Neural cell (in vitro differentiated cells): ENCODE measurements around the gene NR2C2. TPM values are rescaled to one million over a fixed set of nuclear protein-coding genes. Genes with fewer than 3 reads are reported as not detected.

ENCODE experiments used
- H2AFZ ChIP-seq: fragments of 200-600, 300-800 bp; sonication (generic), shearing (Covaris generic); 2 replicates; pipeline ENCODE4 v1.6.0; 2014; ENCODE audit warnings: low read depth, mild to moderate bottlenecking, antibody characterized with exemption, low read length, moderate library complexity
- H3F3A ChIP-seq: fragments of 200-600 bp; shearing (Covaris generic); 2 replicates; pipeline ENCODE4 v1.6.1; 2016; ENCODE audit warnings: mild to moderate bottlenecking, moderate library complexity, mixed read lengths, antibody characterized with exemption, low read length; ENCODE audit not compliant: insufficient read depth, poor library complexity, severe bottlenecking
- H3K27ac ChIP-seq: fragments of 200-600, 300-800 bp; sonication (generic), shearing (Covaris generic); 2 replicates; pipeline ENCODE4 v1.5.1; 2014; ENCODE audit warnings: mild to moderate bottlenecking, low read length, moderate library complexity
- H3K27me3 ChIP-seq: fragments of 300-800, 200-600 bp; sonication (generic), shearing (Covaris generic); 2 replicates; pipeline ENCODE4 v1.6.0; 2014; ENCODE audit warnings: mild to moderate bottlenecking, low read depth, low read length, moderate library complexity; ENCODE audit not compliant: insufficient read depth
- H3K36me3 ChIP-seq: fragments of 300-800, 200-600 bp; sonication (generic), shearing (Covaris generic); 2 replicates; pipeline ENCODE4 v1.5.1; 2014; ENCODE audit warnings: mild to moderate bottlenecking, antibody characterized with exemption, low read length, moderate library complexity; ENCODE audit not compliant: insufficient read depth
- H3K4me2 ChIP-seq: fragments of 300-800, 200-600 bp; sonication (generic), shearing (Covaris generic); 2 replicates; pipeline ENCODE4 v1.6.0; 2014; ENCODE audit warnings: mild to moderate bottlenecking, low read length
- H3K4me3 ChIP-seq: fragments of 300-800, 200-600 bp; sonication (generic), shearing (Covaris generic); 2 replicates; pipeline ENCODE4 v1.5.1; 2014; ENCODE audit warnings: mild to moderate bottlenecking, low read length, moderate library complexity
- H3K79me2 ChIP-seq: fragments of 200-600 bp; shearing (Covaris generic); replicated peaks from 2 replicates; pipeline ENCODE4 v1.6.0; 2014; ENCODE audit warnings: mild to moderate bottlenecking, low read length, moderate library complexity; ENCODE audit not compliant: insufficient read depth
- H3K9ac ChIP-seq: fragments of 300-800, 200-600 bp; sonication (generic), shearing (Covaris generic); 2 replicates; pipeline ENCODE4 v1.6.1; 2016; ENCODE audit warnings: mild to moderate bottlenecking, low read length, mixed read lengths
- H3K9me2 ChIP-seq: fragments of 200-600 bp; shearing (Covaris generic); 2 replicates; pipeline ENCODE4 v1.6.1; 2016; ENCODE audit warnings: mild to moderate bottlenecking, low read length, mixed read lengths; ENCODE audit not compliant: insufficient read depth
- H3K9me3 ChIP-seq: fragments of 200-600, 300-800 bp; sonication (generic), shearing (Covaris generic); 2 replicates; pipeline ENCODE4 v1.6.1; 2016; ENCODE audit warnings: mild to moderate bottlenecking, mixed run types, low read length, moderate library complexity, mixed read lengths
- H4K20me1 ChIP-seq: fragments of 200-600 bp; shearing (Covaris generic); 2 replicates; pipeline ENCODE4 v1.6.1; 2016; ENCODE audit warnings: mild to moderate bottlenecking, mixed run types; ENCODE audit not compliant: insufficient read depth
- EP300 ChIP-seq: fragments of 450-650 bp; conservative IDR thresholded peaks from 2 replicates; pipeline ENCODE4 v1.6.1; 2014; ENCODE audit warnings: antibody characterized with exemption, mild to moderate bottlenecking, moderate library complexity; ENCODE audit not compliant: poor library complexity, severe bottlenecking
- EZH2 ChIP-seq: fragments of 200-600, 300-800 bp; shearing (Covaris generic), sonication (generic); IDR thresholded peaks from 2 replicates; pipeline ENCODE4 v1.6.1; 2014; ENCODE audit warnings: antibody characterized with exemption, low read length, borderline replicate concordance, mild to moderate bottlenecking; ENCODE audit not compliant: insufficient read depth, poor library complexity, severe bottlenecking
- MXI1 ChIP-seq: fragments of 450-650 bp; conservative IDR thresholded peaks from 2 replicates; pipeline ENCODE4 v1.6.1; 2014; ENCODE audit warnings: antibody characterized with exemption, mild to moderate bottlenecking; ENCODE audit not compliant: poor library complexity, severe bottlenecking
- POLR2AphosphoS5 ChIP-seq: IDR thresholded peaks from 2 replicates; pipeline ENCODE4 v1.6.1; 2012
- RAD21 ChIP-seq: fragments of 450-650 bp; conservative IDR thresholded peaks from 2 replicates; pipeline ENCODE4 v1.6.1; 2014; ENCODE audit warnings: antibody characterized with exemption, mild to moderate bottlenecking, moderate library complexity
- REST ChIP-seq: IDR thresholded peaks from 2 replicates; pipeline ENCODE4 v1.6.1; 2012; ENCODE audit warnings: borderline replicate concordance
- SMC3 ChIP-seq: fragments of 450-650 bp; conservative IDR thresholded peaks from 2 replicates; pipeline ENCODE4 v1.6.1; 2014; ENCODE audit warnings: antibody characterized with exemption, mild to moderate bottlenecking, moderate library complexity; ENCODE audit not compliant: poor library complexity
- TAF1 ChIP-seq: IDR thresholded peaks from 2 replicates; pipeline ENCODE4 v1.6.1; 2012; ENCODE audit warnings: low read depth
- polyA plus RNA-seq: library from polyadenylated mRNA; depleted of rRNA; stranded (reverse); fragments of >200 nt; gene quantifications from 2 replicates; pipeline ENCODE4 v1.2.3, GENCODE V29; 2014
- TF ChIP-seq, protein P1 (sequence below): fragments of 450-650 bp; IDR thresholded peaks from 2 replicates; pipeline ENCODE4 v1.5.1; 2014; ENCODE audit warnings: antibody characterized with exemption, mild to moderate bottlenecking, moderate library complexity; ENCODE audit not compliant: poor library complexity, severe bottlenecking

Gene NR2C2
- polyA plus RNA-seq, 1 donor from 2014 or later: 37.5 TPM

DNA sequence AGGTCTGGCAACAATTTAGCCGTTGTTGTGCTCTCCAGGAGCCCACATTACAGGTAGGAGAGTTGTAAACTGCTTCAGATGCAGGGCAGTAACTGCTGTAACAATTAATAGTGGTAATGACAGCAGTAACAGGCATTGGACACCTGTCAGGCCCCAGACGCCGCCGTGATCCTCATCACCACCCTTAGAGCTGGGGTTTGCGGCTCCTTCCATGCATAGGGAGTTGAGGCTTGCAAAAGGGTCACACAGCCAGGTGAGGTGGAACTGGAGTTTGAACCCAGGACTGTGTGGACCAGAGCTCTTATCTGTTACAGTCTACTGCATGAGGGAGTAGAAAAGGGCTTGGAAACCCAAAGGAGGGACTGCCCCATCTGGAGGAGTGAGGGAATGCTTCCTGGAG lies 26.8 kb upstream of the NR2C2 start:
- no peak overlapping the region for H2AFZ ChIP-seq
- no peak overlapping the region for H3K27ac ChIP-seq
- H3K79me2 ChIP-seq: no peaks in the 10 kb centered on the region
- no peak overlapping the region for H3K4me2 ChIP-seq
- H3K9me3 ChIP-seq: no peaks in the 10 kb centered on the region
- H3K27me3 ChIP-seq: no peaks in the 10 kb centered on the region
- no peaks in the 10 kb centered on the region for H3F3A ChIP-seq
- no peak overlapping the region for H3K4me3 ChIP-seq
- H4K20me1 ChIP-seq: no peaks in the 10 kb centered on the region
- H3K9ac ChIP-seq: no peak overlapping the region
- no peak for TF ChIP-seq POLR2AphosphoS5
- TF ChIP-seq MXI1: no peak
- TF ChIP-seq SMC3: no peak
- no peak for TF ChIP-seq RAD21
- no peak for TF ChIP-seq EZH2
- TF ChIP-seq EP300: no peak
- TF ChIP-seq, protein P1, sequence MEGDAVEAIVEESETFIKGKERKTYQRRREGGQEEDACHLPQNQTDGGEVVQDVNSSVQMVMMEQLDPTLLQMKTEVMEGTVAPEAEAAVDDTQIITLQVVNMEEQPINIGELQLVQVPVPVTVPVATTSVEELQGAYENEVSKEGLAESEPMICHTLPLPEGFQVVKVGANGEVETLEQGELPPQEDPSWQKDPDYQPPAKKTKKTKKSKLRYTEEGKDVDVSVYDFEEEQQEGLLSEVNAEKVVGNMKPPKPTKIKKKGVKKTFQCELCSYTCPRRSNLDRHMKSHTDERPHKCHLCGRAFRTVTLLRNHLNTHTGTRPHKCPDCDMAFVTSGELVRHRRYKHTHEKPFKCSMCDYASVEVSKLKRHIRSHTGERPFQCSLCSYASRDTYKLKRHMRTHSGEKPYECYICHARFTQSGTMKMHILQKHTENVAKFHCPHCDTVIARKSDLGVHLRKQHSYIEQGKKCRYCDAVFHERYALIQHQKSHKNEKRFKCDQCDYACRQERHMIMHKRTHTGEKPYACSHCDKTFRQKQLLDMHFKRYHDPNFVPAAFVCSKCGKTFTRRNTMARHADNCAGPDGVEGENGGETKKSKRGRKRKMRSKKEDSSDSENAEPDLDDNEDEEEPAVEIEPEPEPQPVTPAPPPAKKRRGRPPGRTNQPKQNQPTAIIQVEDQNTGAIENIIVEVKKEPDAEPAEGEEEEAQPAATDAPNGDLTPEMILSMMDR: no peak
- no peak for TF ChIP-seq REST
- no peak for TF ChIP-seq TAF1
- H3K9me2 ChIP-seq: no peaks in the 10 kb centered on the region
- no peaks in the 10 kb centered on the region for H3K36me3 ChIP-seq

GRCh38 chr3:14921034-14921616 lies 26.3 kb upstream of the NR2C2 start:
- no peaks in the 10 kb centered on the region for H3K79me2 ChIP-seq
- H3F3A ChIP-seq: no peaks in the 10 kb centered on the region
- H3K9me2 ChIP-seq: no peaks in the 10 kb centered on the region
- no peaks in the 10 kb centered on the region for H3K27me3 ChIP-seq
- no peaks in the 10 kb centered on the region for H4K20me1 ChIP-seq
- H3K9me3 ChIP-seq: no peaks in the 10 kb centered on the region
- no peak overlapping the region for H3K4me3 ChIP-seq
- no peak overlapping the region for H2AFZ ChIP-seq
- TF ChIP-seq TAF1 (no peak), RAD21 (peak; percentile 99), SMC3 (peak; percentile 97)
- TF ChIP-seq, protein P1: peak; percentile 98
- H3K27ac ChIP-seq: no peak overlapping the region
- no peaks in the 10 kb centered on the region for H3K36me3 ChIP-seq
- no peak overlapping the region for H3K9ac ChIP-seq
- no peak overlapping the region for H3K4me2 ChIP-seq
